H9 (cell line): Measurements from ENCODE around the gene MTARC1. TPM values are rescaled to one million over a fixed set of nuclear protein-coding genes. Genes with fewer than 3 reads are reported as not detected.

Source experiments
- DNase-seq: peaks from one replicate; pipeline ENCODE4 v3.0.0-alpha.2; 2017
- H2AFZ ChIP-seq: one replicate; pipeline ENCODE4 v1.6.1; 2013; ENCODE audit warnings: mild to moderate bottlenecking, low read length, control low read depth, moderate library complexity
- H2AK5ac ChIP-seq: 2 replicates; pipeline ENCODE4 v1.6.1; 2013; ENCODE audit warnings: low read length, control low read depth, mixed read lengths; ENCODE audit not compliant: insufficient read length
- H2BK120ac ChIP-seq: one replicate; pipeline ENCODE4 v1.6.1; 2013; ENCODE audit warnings: low read depth, mild to moderate bottlenecking, low read length, control low read depth, inconsistent platforms; ENCODE audit not compliant: poor library complexity, severe bottlenecking
- H2BK12ac ChIP-seq: 2 replicates; pipeline ENCODE4 v1.6.1; 2013; ENCODE audit warnings: low read length, control low read depth, mixed read lengths, low read depth; ENCODE audit not compliant: insufficient read length
- H2BK15ac ChIP-seq: 2 replicates; pipeline ENCODE4 v1.6.1; 2013; ENCODE audit warnings: low read depth, low read length, control low read depth
- H2BK20ac ChIP-seq: one replicate; pipeline ENCODE4 v1.6.1; 2013; ENCODE audit warnings: low read depth, mild to moderate bottlenecking, low read length, control low read depth, inconsistent platforms; ENCODE audit not compliant: poor library complexity, severe bottlenecking
- H2BK5ac ChIP-seq: 2 replicates; pipeline ENCODE4 v1.6.1; 2013; ENCODE audit warnings: low read length, control low read depth, mixed read lengths; ENCODE audit not compliant: insufficient read length
- H3K14ac ChIP-seq: 2 replicates; pipeline ENCODE4 v1.6.1; 2013; ENCODE audit warnings: low read length, control low read depth; ENCODE audit not compliant: insufficient read depth
- H3K18ac ChIP-seq: 2 replicates; pipeline ENCODE4 v1.6.1; 2013; ENCODE audit warnings: low read depth, mild to moderate bottlenecking, mixed read lengths, low read length, control low read depth; ENCODE audit not compliant: insufficient read length
- H3K23ac ChIP-seq: 2 replicates; pipeline ENCODE4 v1.6.1; 2013; ENCODE audit warnings: low read length, control low read depth, mixed read lengths, low read depth; ENCODE audit not compliant: insufficient read length
- H3K23me2 ChIP-seq: 2 replicates; pipeline ENCODE4 v1.6.1; 2013; ENCODE audit warnings: low read depth, mild to moderate bottlenecking, mixed read lengths, low read length, control low read depth; ENCODE audit not compliant: insufficient read length, poor library complexity, severe bottlenecking
- H3K27ac ChIP-seq: 2 replicates; pipeline ENCODE4 v1.5.1; 2013; ENCODE audit warnings: low read length, control low read depth, mixed read lengths, low read depth; ENCODE audit not compliant: insufficient read length
- H3K27me3 ChIP-seq: 2 replicates; pipeline ENCODE4 v1.6.1; 2013; ENCODE audit warnings: low read length, control low read depth, inconsistent platforms; ENCODE audit not compliant: insufficient read depth
- H3K4ac ChIP-seq: 2 replicates; pipeline ENCODE4 v1.6.1; 2013; ENCODE audit warnings: low read depth, mild to moderate bottlenecking, control low read depth, inconsistent platforms, low read length, moderate library complexity
- H3K4me1 ChIP-seq: 2 replicates; pipeline ENCODE4 v1.6.1; 2013; ENCODE audit warnings: low read length, control low read depth, inconsistent platforms; ENCODE audit not compliant: insufficient read depth
- H3K4me2 ChIP-seq: 2 replicates; pipeline ENCODE4 v1.6.1; 2013; ENCODE audit warnings: low read length, control low read depth, mixed read lengths; ENCODE audit not compliant: insufficient read length, insufficient read depth
- H3K56ac ChIP-seq: 2 replicates; pipeline ENCODE4 v1.6.1; 2013; ENCODE audit warnings: low read depth, mild to moderate bottlenecking, mixed read lengths, low read length, control low read depth; ENCODE audit not compliant: insufficient read length
- H3K79me1 ChIP-seq: 2 replicates; pipeline ENCODE4 v1.6.1; 2013; ENCODE audit warnings: low read depth, mild to moderate bottlenecking, moderate library complexity, low read length, control low read depth, inconsistent platforms; ENCODE audit not compliant: insufficient read depth, poor library complexity, severe bottlenecking
- H3K79me2 ChIP-seq: 2 replicates; pipeline ENCODE4 v1.6.1; 2013; ENCODE audit warnings: low read length, control low read depth, inconsistent platforms; ENCODE audit not compliant: insufficient read depth
- H3K9ac ChIP-seq: 2 replicates; pipeline ENCODE4 v1.6.1; 2013; ENCODE audit warnings: low read length, control low read depth, mixed read lengths; ENCODE audit not compliant: insufficient read length; ENCODE audit errors: extremely low read depth
- H3K9me3 ChIP-seq: one replicate; pipeline ENCODE4 v1.6.1; 2013; ENCODE audit warnings: low read depth, low read length, inconsistent platforms; ENCODE audit not compliant: control insufficient read depth
- H3T11ph ChIP-seq: one replicate; pipeline ENCODE4 v1.6.1; 2013; ENCODE audit warnings: mild to moderate bottlenecking, low read length, control low read depth, inconsistent platforms
- H4K20me1 ChIP-seq: one replicate; pipeline ENCODE4 v1.6.1; 2013; ENCODE audit not compliant: control insufficient read depth, insufficient read length, insufficient read depth
- H4K5ac ChIP-seq: 2 replicates; pipeline ENCODE4 v1.6.1; 2013; ENCODE audit warnings: low read depth, mild to moderate bottlenecking, mixed read lengths, low read length, control low read depth; ENCODE audit not compliant: insufficient read length
- H4K8ac ChIP-seq: replicated peaks from 2 replicates; pipeline ENCODE4 v1.6.1; 2013; ENCODE audit warnings: low read length, control low read depth, mixed read lengths, low read depth; ENCODE audit not compliant: insufficient read length
- H4K91ac ChIP-seq: 2 replicates; pipeline ENCODE4 v1.6.1; 2013; ENCODE audit warnings: low read depth, mild to moderate bottlenecking, moderate library complexity, mixed read lengths, low read length, control low read depth; ENCODE audit not compliant: insufficient read length
- H3K27ac Mint-ChIP-seq, 3 experiments: 2 replicates in 2 of 3; 3 replicates in 1 of 3; pipeline ENCODE4 v1.8.0; 2020 to 2021; ENCODE audit warnings: mixed read lengths in 3 of 3, mild to moderate bottlenecking in 1 of 3, moderate library complexity in 1 of 3
- H3K27me3 Mint-ChIP-seq: 2 replicates; pipeline ENCODE4 v1.8.0; 2021; ENCODE audit warnings: low read depth, mild to moderate bottlenecking, moderate library complexity, mixed read lengths
- H3K36me3 Mint-ChIP-seq, 3 experiments: 2 replicates in 2 of 3; 3 replicates in 1 of 3; pipeline ENCODE4 v1.8.0; 2020 to 2021; ENCODE audit warnings: low read depth in 3 of 3, mixed read lengths in 3 of 3; ENCODE audit not compliant: insufficient read depth in 1 of 3
- H3K4me1 Mint-ChIP-seq, 2 experiments: 2 replicates each; pipeline ENCODE4 v1.8.0; 2020; ENCODE audit warnings: mixed read lengths in 2 of 2
- H3K4me3 Mint-ChIP-seq, 2 experiments: 2 replicates in 1 of 2; 3 replicates in 1 of 2; pipeline ENCODE4 v1.8.0; 2020 to 2021; ENCODE audit warnings: mild to moderate bottlenecking in 2 of 2, mixed read lengths in 2 of 2, moderate library complexity in 1 of 2
- H3K9me3 Mint-ChIP-seq, 2 experiments: 2 replicates in 1 of 2; 3 replicates in 1 of 2; pipeline ENCODE4 v1.8.0; 2020; ENCODE audit warnings: mild to moderate bottlenecking in 2 of 2, mixed read lengths in 2 of 2, moderate library complexity in 1 of 2
- CTCF ChIP-seq: fragments of 200-600 bp; sonication (generic); conservative IDR thresholded peaks from 3 replicates; pipeline ENCODE4 v1.8.0; 2021; ENCODE audit warnings: antibody characterized with exemption, mild to moderate bottlenecking
- WGBS: extraction: QIAGEN DNeasy Blood & Tissue Kit; methylation state at CpG from one replicate; pipeline ENCODE4 v1.1.7; 2013; ENCODE audit warnings: missing lambda C conversion rate, low lambda C conversion rate, mixed read lengths; ENCODE audit not compliant: insufficient read length; ENCODE audit errors: extremely low coverage; 5-methylcytosine and 5-hydroxymethylcytosine counted together
- total RNA-seq: library from RNA; stranded (reverse); gene quantifications from 2 replicates; pipeline ENCODE4 v1.2.1, GENCODE V29; 2021

MTARC1 gene
- total RNA-seq, 1 experiment from 2014 or later: 33.7 TPM

DNA sequence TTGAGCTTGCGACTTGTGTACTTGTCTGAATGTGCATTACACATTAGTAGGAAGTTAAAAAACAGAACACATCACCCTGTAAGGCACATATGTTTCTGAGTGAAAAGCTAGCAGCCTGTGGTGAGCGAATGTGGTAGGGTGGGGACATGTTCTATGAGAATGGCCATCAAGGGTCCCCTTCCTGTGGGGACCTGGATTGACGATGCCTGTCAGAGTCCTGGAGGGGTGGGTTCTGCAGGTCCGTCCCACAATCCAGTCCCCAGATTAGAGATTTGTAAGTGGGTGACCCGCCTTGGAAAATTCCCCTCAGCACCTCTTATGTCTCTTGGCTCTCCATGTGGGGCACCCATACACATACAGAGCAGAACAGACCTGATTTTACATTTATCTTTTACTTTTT is 40.0 kb downstream of the MTARC1 start:
- Mint-ChIP-seq H3K4me3 (no peak overlapping the region), H3K4me1 (peaks cover 12 to 16% of the 10 kb centered on the region in 2 experiments), H3K27ac (no peak overlapping the region), H3K9me3 (no peaks in the 10 kb centered on the region), H3K36me3 (no peaks in the 10 kb centered on the region), H3K27me3 (no peaks in the 10 kb centered on the region; the same call in none of the 2 replicates)
- no peaks in the 10 kb centered on the region for H3K27me3 ChIP-seq
- no peaks in the 10 kb centered on the region for H3K79me1 ChIP-seq
- no peak for DNase-seq
- H3T11ph ChIP-seq: no peak overlapping the region
- no peak overlapping the region for H4K5ac ChIP-seq
- H3K23ac ChIP-seq: no peak overlapping the region
- H3K14ac ChIP-seq: no peak overlapping the region
- no peak overlapping the region for H3K4ac ChIP-seq
- no peaks in the 10 kb centered on the region; the same call in 1 of the 2 replicates for H3K4me1 ChIP-seq
- H3K4me2 ChIP-seq: no peak overlapping the region
- no peak overlapping the region for H3K9ac ChIP-seq
- no peaks in the 10 kb centered on the region for H4K20me1 ChIP-seq
- no peaks in the 10 kb centered on the region for H3K23me2 ChIP-seq
- H2BK12ac ChIP-seq: no peak overlapping the region
- no peak overlapping the region for H4K91ac ChIP-seq
- H2AFZ ChIP-seq: no peak overlapping the region
- H2BK20ac ChIP-seq: no peak overlapping the region
- no peak overlapping the region for H3K18ac ChIP-seq
- H3K9me3 ChIP-seq: no peaks in the 10 kb centered on the region
- TF ChIP-seq CTCF: no peak
- no peak overlapping the region for H2AK5ac ChIP-seq
- H3K56ac ChIP-seq: no peak overlapping the region
- H3K27ac ChIP-seq: no peak overlapping the region
- H2BK5ac ChIP-seq: no peak overlapping the region
- no peak overlapping the region for H4K8ac ChIP-seq
- H3K79me2 ChIP-seq: no peaks in the 10 kb centered on the region
- H2BK120ac ChIP-seq: no peak overlapping the region
- H2BK15ac ChIP-seq: no peak overlapping the region
- no CpG with 5 or more reads among the region's 5 CpGs for WGBS
